Kidney (tissue), 14 donors: ENCODE measurements around the gene DRAM1. TPM values are rescaled to one million over a fixed set of nuclear protein-coding genes. Genes with fewer than 3 reads are reported as not detected.

Source experiments
- DNase-seq, 5 donors: peaks; one replicate each; pipeline ENCODE4 v3.0.0-alpha.2; 2013 to 2020
- FAIRE-seq: peaks from 2 replicates; lab custom pipeline; 2012; peaks lifted over from hg19 to GRCh38; lab: Jason Lieb, UNC
- H3K27ac ChIP-seq, 2 donors: one replicate each; pipeline ENCODE4 v1.7.0; 2013; ENCODE audit warnings: low read depth in 2 of 2, low read length in 2 of 2, inconsistent platforms in 1 of 2
- H3K27me3 ChIP-seq: one replicate; pipeline ENCODE4 v1.7.1; 2013; ENCODE audit warnings: low read length, inconsistent platforms; ENCODE audit not compliant: control insufficient read depth, insufficient read depth
- H3K36me3 ChIP-seq, 3 donors: one replicate each; pipeline versions ENCODE4 v1.7.0 to v1.7.1; 2013; ENCODE audit warnings: low read length in 3 of 3, control low read depth in 1 of 3, inconsistent platforms in 1 of 3; ENCODE audit not compliant: insufficient read depth in 3 of 3, control insufficient read depth in 2 of 3
- H3K4me1 ChIP-seq, 3 donors: one replicate each; pipeline versions ENCODE4 v1.7.0 to v1.7.1; 2013; ENCODE audit warnings: low read length in 3 of 3, inconsistent platforms in 1 of 3, low read depth in 1 of 3; ENCODE audit not compliant: control insufficient read depth in 2 of 3, insufficient read depth in 2 of 3
- H3K4me3 ChIP-seq, 3 donors: one replicate each; pipeline versions ENCODE4 v1.7.0 to v1.8.1; 2013; ENCODE audit warnings: low read length in 3 of 3, control low read depth in 1 of 3, inconsistent platforms in 1 of 3
- H3K9ac ChIP-seq, 3 donors: one replicate each; pipeline versions ENCODE4 v1.7.0 to v1.7.1; 2013; ENCODE audit warnings: low read length in 3 of 3, control low read depth in 1 of 3, inconsistent platforms in 1 of 3
- H3K9me3 ChIP-seq, 3 donors: one replicate each; pipeline versions ENCODE4 v1.7.0 to v1.7.1; 2013; ENCODE audit warnings: low read length in 3 of 3, control low read depth in 1 of 3, inconsistent platforms in 1 of 3; ENCODE audit not compliant: control insufficient read depth in 2 of 3, insufficient read depth in 1 of 3
- CTCF ChIP-seq: IDR thresholded peaks from 3 replicates; pipeline ENCODE4 v1.5.1; 2012; ENCODE audit warnings: mild to moderate bottlenecking, moderate library complexity, borderline replicate concordance; ENCODE audit not compliant: insufficient read depth; ENCODE audit errors: extremely low read depth
- intact Hi-C: fragments of 100-400 bp; cut with DNase I; formaldehyde crosslinking; loops from one replicate; pipeline ENCODE4 v1.11.1; 2022
- polyA plus RNA-seq: library from polyadenylated mRNA; stranded (reverse); fragments of 350-450 nt; fragmentation: Illumina TruSeq; extraction: RNeasy Lipid Tissue Mini Kit (QIAGEN cat#74804); gene quantifications from one replicate; pipeline ENCODE4 v1.2.3, GENCODE V29; 2014; ENCODE audit warnings: low read depth, low replicate concordance; ENCODE audit not compliant: insufficient read depth
- total RNA-seq: library from RNA; stranded (reverse); fragmentation: NEBNext Ultra II Directional; extraction: Animal tissue kit (Norgen Biotek cat#: 25700); gene quantifications from one replicate; pipeline ENCODE4 v1.2.1, GENCODE V29; 2021
- donor health status: control.
- donor health status: control.
- donor health status: control.
- donor health status: control.
- donor health status: control.
- donor health status: DM: yes; HTN: yes; CAD: no.
- donor health status: Normal renal cell carcinoma (clear cell type).

DRAM1 gene
- total and polyA plus RNA-seq, 2 donors from 2014 or later, result 19.0 to 35.8 TPM

- intact Hi-C loops, result no loop called here
- Histone ChIP-seq H3K4me1 (peaks cover 0 to 3% (median 0%) of the 10 kb centered on the region in 3 donors), H3K27ac (no peak overlapping the region), H3K9me3 (no peaks in the 10 kb centered on the region), H3K27me3 (no peaks in the 10 kb centered on the region), H3K36me3 (no peaks in the 10 kb centered on the region), H3K4me3 (no peak overlapping the region), H3K9ac (no peak overlapping the region)
- DNase-seq (no peak), FAIRE-seq (no peak)
- TF ChIP-seq CTCF, result no peak
Measured at GRCh38 chr12:101870925-101871324, 6.5 kb upstream of the DRAM1 start.

- no peak for FAIRE-seq
- H3K36me3 ChIP-seq, result no peaks in the 10 kb centered on the region
- intact Hi-C loops, result no loop called here
- no peak for TF ChIP-seq CTCF
- no peak for DNase-seq
- no peak overlapping the region for H3K4me3 ChIP-seq
- H3K4me1 ChIP-seq, result peaks cover 0 to 2% (median 0%) of the 10 kb centered on the region in 3 donors
- H3K9me3 ChIP-seq, result no peaks in the 10 kb centered on the region
- no peak overlapping the region for H3K9ac ChIP-seq
- H3K27me3 ChIP-seq, result no peaks in the 10 kb centered on the region
- peak overlapping the region; percentile 1 to 79 for H3K27ac ChIP-seq
Measured at GRCh38 chr12:101875162-101875561, 2.2 kb upstream of the DRAM1 start.

DNA sequence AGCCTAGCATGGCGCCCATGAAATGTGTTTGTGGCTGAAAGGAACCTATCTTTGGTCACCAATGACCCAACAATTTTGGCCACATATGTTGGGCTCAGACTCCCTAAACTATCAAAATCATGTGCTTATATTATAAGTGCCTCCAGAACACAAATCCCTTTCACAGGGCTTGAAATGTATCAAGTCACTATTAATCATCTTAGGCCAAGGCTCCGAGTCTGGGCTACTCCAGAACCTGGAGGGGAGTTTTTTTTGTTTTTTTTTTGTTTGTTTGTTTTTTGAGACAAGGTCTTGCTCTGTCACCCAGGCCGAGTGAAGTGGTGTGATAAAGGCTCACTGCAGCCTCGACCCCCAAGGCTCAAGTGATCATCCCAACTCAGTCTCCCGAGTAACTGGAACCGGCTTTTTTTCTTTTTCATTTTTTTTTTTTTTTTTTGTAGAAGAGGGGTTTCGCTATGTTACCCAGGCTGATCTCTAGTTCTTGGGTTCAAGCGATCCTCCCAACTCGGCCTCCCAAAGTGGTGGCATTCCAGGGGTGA lies 989 bp upstream of the DRAM1 start:
- Histone ChIP-seq H3K4me3 (peak overlapping the region in 2 of 3 donors; percentile 36 to 88), H3K4me1 (peaks cover 0 to 6% (median 0%) of the 10 kb centered on the region in 3 donors), H3K9ac (peak overlapping the region in 1 of 3 donors; percentile 92), H3K27ac (peak overlapping the region; percentile 96), H3K27me3 (no peaks in the 10 kb centered on the region), H3K9me3 (no peaks in the 10 kb centered on the region), H3K36me3 (no peaks in the 10 kb centered on the region)
- intact Hi-C loops, result no loop called here
- FAIRE-seq (no peak), DNase-seq (peak in 1 of 5 donors; percentile 9)
- no peak for TF ChIP-seq CTCF

DNA sequence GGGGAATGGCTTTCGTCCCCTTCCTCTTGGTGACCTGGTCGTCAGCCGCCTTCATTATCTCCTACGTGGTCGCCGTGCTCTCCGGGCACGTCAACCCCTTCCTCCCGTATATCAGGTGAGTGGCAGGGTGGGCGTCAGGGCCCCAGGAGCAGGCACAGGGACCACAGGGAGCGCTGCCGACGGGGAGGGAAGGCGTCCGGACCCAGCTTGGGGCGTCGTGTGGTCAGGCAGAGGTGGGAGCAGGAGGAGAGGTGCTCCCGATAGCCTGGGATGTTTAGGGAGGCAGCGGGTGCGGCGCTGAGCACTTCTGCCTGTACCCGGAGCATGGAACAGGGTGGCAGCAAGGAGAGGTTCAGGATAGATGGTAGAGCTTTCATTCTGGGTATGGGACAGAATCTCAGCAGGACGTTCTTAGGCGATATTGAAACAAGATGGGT lies 444 bp downstream of the DRAM1 start:
- Histone ChIP-seq H3K4me3 (peak overlapping the region; percentile 75 to 88 (median 82)), H3K9me3 (no peaks in the 10 kb centered on the region), H3K9ac (peak overlapping the region; percentile 57 to 92 (median 67)), H3K36me3 (no peaks in the 10 kb centered on the region), H3K27me3 (no peaks in the 10 kb centered on the region), H3K27ac (peak overlapping the region; percentile 96), H3K4me1 (peaks cover 0 to 6% (median 0%) of the 10 kb centered on the region in 3 donors)
- intact Hi-C loops, result no loop called here
- TF ChIP-seq CTCF, result no peak
- FAIRE-seq, result no peak
- peak in 4 of 5 donors; percentile 42 to 79 (median 58) for DNase-seq
